Activated naive CD4-positive, alpha-beta T cell treated with anti-CD3 and anti-CD28 coated beads for 36 hours (primary cell): Measurements from ENCODE around the gene IMPG1. TPM values are rescaled to one million over a fixed set of nuclear protein-coding genes. Genes with fewer than 3 reads are reported as not detected.

Experiments
- CTCF ChIA-PET: fragments of 350-600 bp; sonication (Branson Sonifier 250); formaldehyde crosslinking; loops from one replicate; lab custom pipeline; 2021; ENCODE audit warnings: antibody characterized with exemption; lab: Charles Lee
- DNase-seq: peaks from one replicate; pipeline ENCODE4 v3.0.0-alpha.2; 2020
- H3K27ac Mint-ChIP-seq: one replicate; pipeline ENCODE4 v1.8.0; 2021; ENCODE audit warnings: mild to moderate bottlenecking, mixed read lengths
- H3K27me3 Mint-ChIP-seq: one replicate; pipeline ENCODE4 v1.8.0; 2021; ENCODE audit warnings: low read depth, mixed read lengths
- H3K36me3 Mint-ChIP-seq: one replicate; pipeline ENCODE4 v1.8.0; 2021; ENCODE audit warnings: low read depth, mixed read lengths
- H3K4me1 Mint-ChIP-seq: one replicate; pipeline ENCODE4 v1.8.0; 2021; ENCODE audit warnings: low read depth, mixed read lengths
- H3K4me3 Mint-ChIP-seq: one replicate; pipeline ENCODE4 v1.8.0; 2021; ENCODE audit warnings: mild to moderate bottlenecking, moderate library complexity, mixed read lengths
- H3K9me3 Mint-ChIP-seq: one replicate; pipeline ENCODE4 v1.8.0; 2021; ENCODE audit warnings: mixed read lengths
- intact Hi-C: fragments of 100-400 bp; cut with micrococcal nuclease; formaldehyde crosslinking; loops from one replicate; pipeline ENCODE4 v1.15.1; 2023
- total RNA-seq, 2 experiments: library from RNA; stranded (reverse); gene quantifications; one replicate each; pipeline ENCODE4 v1.2.3, GENCODE V29; 2021

IMPG1 gene
- total RNA-seq, 2 experiments from 2014 or later: not detected

- H3K4me3 Mint-ChIP-seq: no peak overlapping the region
- no peak overlapping the region for H3K27ac Mint-ChIP-seq
- CTCF ChIA-PET: interaction anchor here (1.1 kb wide), 1 partner anchor 18 kb away, joined by 4 read pairs; no protein-coding TSS in a partner anchor
- no peaks in the 10 kb centered on the region for H3K36me3 Mint-ChIP-seq
- H3K4me1 Mint-ChIP-seq: no peaks in the 10 kb centered on the region
- intact Hi-C loops: no loop called here
- no peaks in the 10 kb centered on the region for H3K27me3 Mint-ChIP-seq
- no peak for DNase-seq
- no peaks in the 10 kb centered on the region for H3K9me3 Mint-ChIP-seq
Measured at GRCh38 chr6:75876152-75876551, 196.3 kb downstream of the IMPG1 start.

- Mint-ChIP-seq H3K36me3 (no peaks in the 10 kb centered on the region), H3K27ac (no peak overlapping the region)
- CTCF ChIA-PET: interaction anchor here (1.3 kb wide), 1 partner anchor 19 kb away, joined by 5 read pairs; no protein-coding TSS in a partner anchor
Measured at GRCh38 chr6:75874224-75874623, 198.2 kb downstream of the IMPG1 start.

More at GRCh38 chr6:75874224-75874623, 198.2 kb downstream of the IMPG1 start:
- DNase-seq: no peak
- Mint-ChIP-seq H3K9me3 (no peaks in the 10 kb centered on the region), H3K27me3 (no peaks in the 10 kb centered on the region), H3K4me3 (no peak overlapping the region), H3K4me1 (no peaks in the 10 kb centered on the region)
- intact Hi-C loops: no loop called here
